GM19351 (cell line): ENCODE results near the gene WRAP73.

Experiments used
- ATAC-seq: cut with Tn5 transposase; IDR thresholded peaks from one replicate; pipeline ENCODE4 v1.9.1; 2021; ENCODE audit warnings: mild to moderate bottlenecking, moderate library complexity; ENCODE audit not compliant: unreplicated experiment

WRAP73 gene

DNA sequence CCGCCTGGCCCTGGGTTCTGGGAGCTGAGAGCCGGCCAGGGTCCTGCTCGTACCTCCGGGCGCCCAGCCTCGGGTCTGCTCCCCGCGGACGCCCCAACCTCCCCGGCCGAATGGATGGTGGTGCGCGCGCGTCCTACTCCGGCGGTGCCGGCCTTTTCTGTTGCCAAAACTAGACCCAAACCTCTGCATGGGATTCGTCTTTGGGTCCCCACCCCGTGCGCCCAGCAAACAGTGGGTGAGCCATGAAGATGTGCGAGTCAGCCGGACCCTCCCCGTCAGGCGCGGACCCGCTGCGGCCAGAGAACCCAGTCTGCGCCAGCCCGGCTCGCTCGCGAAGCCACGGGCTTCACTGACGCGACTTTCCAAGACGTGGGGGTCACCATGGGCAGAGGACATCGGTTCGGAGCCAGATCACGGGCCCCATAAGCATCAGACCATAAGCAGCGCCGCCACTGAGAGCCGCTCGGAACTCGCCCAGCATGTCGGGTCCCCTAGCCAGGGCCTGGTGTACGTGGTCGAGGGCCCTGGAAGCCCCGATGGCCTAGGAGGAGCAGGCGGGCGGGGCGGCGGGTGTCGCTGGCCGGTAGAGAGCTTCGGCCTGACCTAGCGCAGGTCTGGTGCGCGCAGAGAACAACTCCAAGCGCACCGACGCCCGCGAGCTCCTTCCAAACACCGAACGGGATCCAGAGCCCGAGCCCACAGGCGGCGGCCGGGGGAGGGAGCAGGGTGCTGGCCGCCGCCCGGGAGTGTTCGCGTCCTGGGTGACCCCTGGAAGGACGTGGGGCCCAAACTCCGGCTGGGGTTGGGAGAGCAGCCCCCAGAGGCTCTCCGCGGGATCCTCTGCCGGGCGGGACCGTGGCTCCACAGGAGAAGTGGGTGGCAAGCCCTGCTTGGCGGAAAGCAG is 1.4 kb upstream of the WRAP73 start:
- ATAC-seq, result no peak

DNA sequence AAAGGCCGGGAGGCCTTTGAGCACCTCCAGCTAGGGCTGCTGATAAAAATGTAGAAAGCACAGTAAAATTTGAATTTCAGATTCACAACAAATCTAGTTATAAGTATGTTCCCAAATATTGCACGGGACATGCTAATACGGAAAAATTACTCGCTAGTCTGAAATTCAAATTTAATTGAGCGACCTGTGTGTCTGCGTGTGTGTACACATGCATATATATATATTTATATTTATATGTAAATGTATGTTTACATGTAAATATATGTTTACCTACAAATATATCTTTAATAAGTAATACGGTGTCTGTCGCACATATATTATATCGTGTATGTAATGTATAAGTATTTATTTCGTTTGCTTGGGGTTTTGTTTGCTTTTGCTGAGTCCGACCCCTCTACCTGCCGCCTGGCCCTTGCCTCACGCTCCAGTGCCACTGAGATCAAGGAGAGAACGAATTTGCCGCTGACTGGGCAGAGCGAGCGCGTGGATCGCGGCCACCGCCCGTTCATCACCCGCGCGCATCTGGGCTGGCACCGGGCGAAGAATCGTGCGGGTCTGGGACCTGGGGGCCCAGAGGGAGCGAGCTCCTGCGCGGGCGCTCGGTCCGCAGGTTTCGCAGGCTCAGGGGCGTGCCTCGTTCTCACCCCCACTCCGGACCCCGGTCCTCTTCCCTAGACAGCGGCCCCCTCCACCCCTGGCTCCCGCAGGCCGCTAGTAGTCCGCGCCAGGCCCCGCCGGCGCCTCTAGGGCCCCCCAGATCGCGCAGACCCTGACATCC is 534 bp upstream of the WRAP73 start:
- ATAC-seq, result no peak

DNA sequence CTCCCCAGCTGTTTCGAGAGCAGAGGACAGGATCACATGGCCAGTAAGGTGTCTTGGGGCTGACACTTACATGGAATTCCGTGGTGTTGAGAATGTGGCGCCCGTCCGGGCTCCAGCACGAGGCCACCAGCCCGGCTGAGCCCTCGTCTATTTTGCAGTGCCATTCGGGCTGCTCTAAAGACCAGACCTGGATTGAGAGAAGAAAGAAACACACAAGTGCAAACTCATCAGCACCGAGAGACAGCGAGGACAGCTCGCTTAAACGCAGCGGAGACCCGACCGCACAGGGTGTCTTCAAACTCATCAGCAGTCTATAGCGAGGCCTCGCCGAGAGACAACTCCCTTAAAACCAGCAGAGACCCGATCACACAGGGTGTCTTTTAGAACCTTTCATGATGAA is 3.3 kb downstream of the WRAP73 start:
- ATAC-seq, result no peak

DNA sequence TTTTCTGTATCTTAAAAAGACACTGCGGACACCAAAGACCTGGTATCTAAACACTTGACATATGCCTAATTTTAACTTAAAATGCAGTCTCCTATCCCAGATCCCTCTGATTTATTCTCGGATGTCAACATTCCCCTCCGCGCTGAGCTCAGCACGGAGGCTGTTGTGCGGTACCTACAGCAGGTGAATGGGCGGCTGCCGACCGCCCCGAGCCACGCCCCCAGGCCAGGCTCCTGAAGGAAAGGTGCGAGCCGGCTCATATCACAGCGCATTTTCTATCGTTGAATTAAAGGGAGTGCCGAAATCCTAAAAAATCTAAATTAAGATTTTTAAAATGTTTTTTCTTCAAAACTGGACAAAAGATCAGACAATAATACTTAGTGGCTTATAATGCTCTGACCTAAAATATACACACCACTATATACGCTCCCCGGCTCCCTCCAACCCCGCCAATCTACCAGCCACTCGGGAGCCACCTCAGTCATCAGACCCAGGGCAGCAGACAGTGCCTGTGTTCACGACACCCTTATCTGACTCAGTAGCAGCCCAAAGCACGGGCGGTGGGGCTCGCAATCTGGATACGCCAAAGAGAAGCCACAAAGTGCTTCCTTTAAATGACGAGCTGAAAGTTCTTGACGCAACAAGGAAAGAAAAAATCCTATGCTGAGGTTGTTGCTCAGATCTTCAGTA is 4.1 kb downstream of the WRAP73 start:
- ATAC-seq, result no peak

DNA sequence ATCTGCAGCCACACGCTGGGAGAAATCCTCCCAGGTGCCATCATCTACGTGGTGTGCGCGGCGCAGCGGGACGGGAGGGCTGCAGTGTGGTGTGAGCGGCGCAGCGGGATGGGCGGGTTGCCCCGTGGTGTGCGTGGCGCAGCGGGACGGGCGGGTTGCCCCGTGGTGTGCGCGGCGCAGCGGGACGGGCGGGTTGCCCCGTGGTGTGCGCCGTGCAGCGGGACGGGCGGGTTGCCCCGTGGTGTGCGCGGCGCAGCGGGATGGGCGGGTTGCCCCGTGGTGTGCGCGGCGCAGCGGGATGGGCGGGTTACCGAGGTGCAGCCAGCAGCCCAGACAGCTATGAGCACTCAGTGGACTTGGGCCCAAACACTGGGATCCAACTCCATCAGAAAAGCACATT is 4.7 kb downstream of the WRAP73 start:
- ATAC-seq, result no peak

DNA sequence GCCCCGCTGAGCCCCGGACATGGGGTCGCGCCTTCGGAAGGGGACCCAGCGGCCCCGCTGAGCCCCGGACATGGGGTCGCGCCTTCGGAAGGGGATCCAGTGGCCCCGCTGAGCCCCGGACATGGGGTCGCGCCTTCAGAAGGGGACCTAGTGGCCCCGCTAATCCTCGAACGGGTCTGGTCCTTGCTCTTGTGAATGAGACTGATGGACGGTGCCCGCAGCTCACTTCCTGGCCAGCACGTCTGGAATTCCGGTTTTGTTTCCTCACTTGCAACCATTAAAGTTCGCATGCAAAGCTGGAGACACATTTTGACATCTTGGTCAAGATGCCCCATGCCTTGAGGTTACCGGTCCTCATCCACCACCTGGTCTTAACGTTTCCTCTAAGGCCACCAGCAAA is 5.6 kb downstream of the WRAP73 start:
- ATAC-seq, result no peak

DNA sequence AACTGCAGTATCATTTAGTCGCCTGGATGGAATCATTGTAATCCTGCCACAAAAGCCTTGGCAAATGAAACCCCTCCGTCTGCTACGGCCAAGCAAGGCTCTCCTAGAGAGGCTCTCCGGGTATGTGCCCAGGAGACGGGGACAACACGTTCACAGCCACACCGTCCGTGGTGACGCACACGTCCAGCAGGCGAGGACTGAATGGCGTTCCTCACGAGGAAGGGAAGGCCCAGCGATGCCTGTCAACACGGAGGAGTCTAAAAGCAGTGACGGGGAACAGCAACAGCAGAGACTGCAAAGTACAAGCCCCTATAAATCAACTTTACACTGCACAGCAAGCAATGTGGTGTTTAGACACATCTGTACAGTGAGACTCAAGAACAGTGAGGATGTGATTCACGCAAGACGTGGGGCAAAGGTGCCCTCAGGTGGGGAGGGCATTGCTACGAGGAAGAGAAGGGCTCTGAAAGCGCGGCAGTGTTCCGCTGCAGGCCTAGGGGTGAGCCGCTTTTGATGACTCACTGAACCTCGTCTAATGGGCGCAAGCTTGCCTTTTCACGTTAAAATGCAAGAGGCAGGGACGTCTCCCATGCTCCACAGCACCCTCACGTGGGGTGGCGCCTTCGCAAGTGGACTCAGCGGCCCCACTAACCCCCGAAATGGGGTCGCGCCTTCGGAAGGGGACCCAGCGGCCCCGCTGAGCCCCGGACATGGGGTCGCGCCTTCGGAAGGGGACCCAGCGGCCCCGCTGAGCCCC is 6.8 kb downstream of the WRAP73 start:
- no peak for ATAC-seq

DNA sequence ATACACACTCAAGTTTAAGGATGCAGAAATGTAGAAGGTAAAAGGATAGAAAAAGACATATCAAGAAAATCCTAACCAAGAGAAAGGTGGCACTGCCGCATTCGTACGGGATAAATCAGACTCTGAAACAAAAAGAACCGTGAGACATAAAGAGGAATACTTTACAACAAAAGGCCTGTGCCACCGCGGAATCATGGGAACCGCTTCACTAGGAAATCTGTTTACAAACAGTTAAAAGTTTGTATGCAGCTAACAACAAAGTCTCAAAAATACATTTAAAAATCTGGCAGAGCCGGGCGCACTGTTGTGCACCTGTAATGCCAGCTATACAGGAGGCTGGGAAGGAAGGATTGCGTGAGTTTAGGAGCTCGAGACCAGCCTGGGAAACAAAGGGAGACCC is 8.1 kb downstream of the WRAP73 start:
- ATAC-seq, result no peak

DNA sequence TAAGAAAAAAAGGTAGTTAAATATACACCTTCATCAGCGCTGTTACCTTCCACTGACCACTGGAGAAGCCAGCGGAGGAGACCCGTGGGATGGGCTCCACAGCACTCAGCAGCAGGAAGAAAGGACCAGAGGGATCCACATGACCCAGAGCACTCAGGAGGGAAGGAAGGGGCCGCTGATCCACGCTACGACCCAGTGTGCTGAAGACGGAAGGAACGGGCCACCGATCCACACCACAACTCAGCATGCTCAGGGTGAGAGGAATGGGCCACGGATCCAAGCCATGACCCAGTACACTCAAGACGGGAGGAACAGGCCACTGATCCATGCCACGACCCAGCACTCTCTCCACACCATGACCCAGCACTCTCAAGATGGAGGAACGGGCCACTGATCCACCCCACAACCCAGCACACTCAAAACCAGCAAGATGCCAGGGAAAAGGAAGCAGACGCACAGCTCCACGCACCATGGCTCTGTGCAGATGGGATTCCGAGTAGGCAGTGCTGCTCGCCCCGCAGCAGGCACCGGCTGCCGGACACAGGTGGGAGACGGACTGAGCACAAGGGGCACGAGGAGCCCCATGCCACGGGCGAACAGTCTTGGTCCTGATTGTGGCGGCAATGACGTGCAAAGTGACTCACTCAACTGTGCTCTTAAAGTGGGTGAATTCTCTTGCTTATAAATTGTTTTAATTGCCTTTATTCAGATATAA is 8.7 kb downstream of the WRAP73 start:
- no peak for ATAC-seq

DNA sequence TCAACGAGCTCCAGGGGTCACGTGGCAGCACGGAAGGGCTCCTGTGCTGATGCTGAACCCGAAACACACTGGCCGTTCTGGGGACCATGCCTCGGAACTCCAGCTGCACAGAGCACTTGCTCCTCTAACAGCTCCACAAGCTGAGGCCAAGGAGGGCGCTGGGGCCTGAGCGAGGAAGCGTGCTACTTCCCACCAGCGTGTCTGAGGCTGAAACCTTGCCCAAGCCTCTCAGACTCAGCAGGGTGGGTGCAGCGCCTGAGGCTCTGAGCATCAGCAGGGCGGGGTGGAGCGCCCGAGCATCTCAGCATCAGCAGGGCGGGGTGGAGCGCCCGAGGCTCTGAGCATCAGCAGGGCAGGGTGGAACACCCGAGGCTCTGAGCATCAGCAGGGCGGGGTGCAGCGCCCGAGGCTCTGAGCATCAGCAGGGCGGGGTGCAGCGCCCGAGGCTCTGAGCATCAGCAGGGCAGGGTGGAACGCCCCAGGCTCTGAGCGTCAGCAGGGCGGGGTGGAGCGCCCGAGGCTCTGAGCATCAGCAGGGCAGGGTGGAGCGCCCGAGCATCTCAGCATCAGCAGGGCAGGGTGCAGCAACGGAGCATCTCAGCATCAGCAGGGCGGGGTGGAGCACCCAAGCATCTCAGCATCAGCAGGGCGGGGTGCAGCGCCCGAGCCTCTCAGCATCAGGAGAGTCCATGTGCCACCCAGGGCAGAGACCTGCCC is 9.6 kb downstream of the WRAP73 start:
- no peak for ATAC-seq

DNA sequence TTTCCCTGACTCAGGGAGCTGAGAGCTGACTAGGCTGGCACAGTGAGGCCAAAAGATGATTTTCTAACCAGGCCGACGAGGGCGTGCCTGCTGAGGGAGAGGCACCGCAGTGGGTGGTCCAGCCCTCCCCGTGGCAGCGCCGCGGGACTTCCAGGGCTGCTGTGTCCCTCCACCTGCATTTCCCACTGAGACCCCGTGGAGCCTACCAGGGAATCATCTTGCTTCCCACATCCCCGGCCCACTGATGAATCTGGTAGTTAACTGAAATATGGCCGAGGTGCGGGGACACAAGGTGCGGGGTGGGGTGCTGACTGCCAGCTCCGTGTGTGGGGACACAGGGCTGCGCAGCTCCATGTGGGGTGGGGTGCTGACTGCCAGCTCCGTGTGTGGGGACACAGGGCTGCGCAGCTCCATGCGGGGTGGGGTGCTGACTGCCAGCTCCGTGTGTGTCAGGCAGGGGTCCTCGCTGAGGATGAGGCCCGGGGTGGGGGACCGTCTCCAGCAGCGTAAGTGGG is 10.4 kb downstream of the WRAP73 start:
- no peak for ATAC-seq

DNA sequence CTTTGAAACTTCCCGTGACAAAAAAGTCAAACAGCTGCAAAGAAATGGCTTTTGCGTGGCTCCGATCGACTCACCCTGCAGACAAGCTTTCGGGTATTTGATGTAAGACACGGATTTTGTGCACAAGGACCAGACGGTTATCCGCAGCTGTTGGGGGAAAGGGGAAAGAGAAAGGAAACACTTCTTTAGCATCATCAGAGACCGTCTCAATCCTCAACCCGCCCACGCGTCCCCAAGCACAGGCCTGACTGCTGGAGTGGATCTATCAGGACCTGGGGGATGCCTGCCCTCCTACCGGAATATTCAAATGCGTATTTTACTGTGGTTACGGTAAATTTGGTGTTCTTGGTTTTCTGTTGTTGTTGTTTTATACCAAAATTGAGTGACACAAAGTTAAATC is 11.2 kb downstream of the WRAP73 start:
- ATAC-seq, result no peak

DNA sequence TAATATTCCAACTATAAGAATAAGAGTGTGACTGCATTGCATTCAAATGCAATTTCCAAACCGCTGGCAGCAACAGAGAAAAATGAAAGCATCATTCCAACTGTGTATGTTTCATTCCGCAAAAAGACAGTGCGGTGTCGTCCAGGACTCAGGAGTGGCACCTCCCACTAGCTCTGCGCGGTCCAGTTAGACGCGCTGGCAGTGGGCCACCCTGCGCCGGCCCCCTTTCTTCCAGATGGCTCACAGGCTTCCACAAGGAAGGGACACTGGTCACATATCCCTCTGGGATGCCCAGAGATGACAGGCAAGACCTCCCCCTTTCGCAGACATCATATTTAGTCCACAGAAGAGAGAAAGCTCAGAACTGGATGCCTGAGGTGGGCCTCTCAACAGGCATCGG is 11.9 kb downstream of the WRAP73 start:
- ATAC-seq, result no peak

DNA sequence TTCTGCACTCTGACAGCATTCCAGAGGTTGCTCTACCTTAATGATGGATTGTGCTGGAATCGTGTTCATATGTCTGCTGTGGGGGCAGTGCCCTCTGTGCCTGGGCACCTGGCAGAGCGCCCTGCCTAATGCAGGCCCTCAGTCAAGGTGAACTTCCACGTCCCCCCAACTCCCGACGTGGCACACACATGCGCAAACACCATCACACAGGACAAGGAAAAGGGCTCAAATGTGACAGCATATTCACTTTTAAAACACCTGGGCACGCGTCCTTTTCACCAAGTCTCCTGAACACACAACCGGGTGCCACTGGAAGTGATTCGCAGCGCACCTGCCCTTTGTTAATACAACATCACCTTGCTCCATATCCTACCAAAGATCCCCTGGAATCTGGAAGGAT is 13.4 kb downstream of the WRAP73 start:
- no peak for ATAC-seq

DNA sequence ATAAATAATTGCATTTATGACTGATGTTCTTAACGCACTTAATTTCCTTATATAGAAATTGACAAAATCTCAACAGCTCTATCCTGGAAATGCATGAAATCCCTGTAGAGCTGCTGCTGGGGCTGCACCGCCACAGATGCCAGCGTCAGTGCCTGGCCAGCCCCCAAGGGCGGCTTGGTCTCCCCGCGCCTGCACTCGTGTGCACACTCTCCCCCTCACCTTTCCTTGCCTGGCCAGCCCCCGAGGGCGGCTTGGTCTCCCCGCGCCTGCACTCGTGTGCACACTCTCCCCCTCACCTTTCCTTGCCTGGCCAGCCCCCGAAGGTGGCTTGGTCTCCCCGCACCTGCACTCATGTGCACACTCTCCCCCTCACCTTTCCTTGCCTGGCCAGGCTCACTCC is 13.8 kb downstream of the WRAP73 start:
- no peak for ATAC-seq

DNA sequence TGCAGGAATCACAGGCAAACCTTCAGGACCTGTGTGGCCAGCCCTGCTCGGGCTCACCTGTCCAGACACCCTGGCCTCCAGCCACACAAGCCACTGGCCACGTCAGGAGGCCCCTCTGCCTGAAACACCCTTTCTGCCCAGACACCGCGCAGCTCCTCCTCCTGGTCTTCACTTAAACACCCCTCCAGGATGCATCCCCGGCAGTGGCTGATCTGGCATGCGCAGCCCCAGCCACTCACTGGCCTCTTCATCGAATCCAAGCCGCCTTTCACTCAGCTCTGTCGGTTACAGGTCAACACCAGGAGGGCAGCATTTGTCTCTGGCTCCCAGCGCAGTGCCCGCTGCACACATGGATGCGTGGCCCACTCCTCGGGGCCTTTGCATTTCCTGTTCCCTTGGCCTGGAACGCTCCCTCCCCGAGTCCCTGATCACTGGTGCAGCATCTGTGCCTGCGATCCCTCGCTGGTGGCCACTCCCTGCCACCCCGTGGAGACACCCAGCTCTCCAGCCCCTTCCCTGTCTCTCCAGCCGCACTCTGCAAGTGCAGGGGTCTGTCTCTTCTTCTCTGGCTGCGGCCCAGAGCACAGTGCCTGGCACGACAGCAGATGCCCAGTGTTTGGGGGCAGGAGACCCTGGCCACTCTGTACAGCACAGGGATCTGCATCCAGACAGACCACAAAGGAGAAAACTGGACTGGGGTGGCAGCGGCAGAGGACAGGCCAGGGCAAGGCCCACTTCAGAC is 15.7 kb downstream of the WRAP73 start:
- no peak for ATAC-seq

DNA sequence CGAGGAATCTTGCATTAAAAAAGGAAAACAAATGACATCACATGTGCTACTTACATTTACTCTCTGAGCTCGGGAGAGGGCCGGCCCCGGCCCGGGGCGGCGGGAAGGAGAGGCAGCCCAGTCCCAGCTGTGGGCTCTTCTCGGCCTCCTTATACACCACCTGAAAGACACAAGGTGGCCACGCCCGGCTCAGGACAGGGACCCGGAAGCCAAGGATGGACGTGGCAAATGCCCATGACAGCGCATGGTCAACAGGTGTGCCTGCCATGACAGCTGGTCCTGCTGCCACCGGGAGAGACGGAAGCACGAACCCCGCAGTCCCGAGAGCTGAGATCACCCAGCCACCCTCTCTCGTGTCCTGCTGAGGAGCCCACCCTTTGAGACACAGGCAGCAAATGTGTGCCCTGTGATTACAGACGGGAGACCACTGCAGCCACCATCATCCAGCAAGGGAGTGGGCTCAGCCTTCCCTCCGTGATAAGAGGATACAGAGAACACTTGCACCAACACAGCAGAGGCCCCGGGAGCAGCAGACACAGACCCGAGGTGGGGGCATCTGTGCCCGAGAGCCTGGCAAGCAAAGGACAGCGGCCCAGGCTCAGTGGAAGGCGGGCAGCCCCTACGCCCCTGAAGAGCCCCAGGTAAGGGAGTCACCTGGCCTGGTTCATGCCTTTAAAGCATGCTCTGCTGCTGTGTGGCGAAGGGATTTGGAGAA is 16.4 kb downstream of the WRAP73 start:
- ATAC-seq, result no peak

DNA sequence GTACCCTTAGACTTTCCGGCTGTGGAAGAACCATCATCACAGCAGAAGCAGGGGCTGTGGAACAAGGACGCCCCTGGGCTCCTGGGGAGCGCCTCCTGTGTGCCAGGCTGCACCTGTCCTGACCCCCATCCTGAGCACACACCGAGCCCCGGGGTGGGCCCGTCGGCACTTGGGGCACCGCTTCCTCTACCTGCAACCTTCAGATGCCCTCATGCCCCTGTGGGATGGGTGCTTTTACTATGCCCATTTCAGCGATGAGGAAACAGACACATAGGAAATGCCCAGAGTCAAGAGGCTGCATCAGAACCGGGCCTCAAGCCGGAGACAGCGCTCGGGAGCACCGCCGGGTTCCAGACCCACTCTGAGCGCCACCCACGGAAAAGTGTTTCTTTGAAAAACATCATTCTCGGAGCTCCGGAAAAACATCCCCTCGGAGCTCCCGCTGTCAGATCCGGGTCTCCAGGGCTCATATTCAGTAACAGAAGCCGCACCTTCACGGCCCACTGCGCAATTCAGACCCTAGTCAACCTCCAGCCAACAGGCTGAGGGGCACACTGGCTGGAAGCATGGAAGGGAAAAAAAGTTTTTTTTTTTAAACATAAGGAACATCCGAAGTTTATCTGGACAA is 17.1 kb downstream of the WRAP73 start:
- no peak for ATAC-seq
